ENCODE results near the gene CNKSR3. TPM values are rescaled to one million over a fixed set of nuclear protein-coding genes. Genes with fewer than 3 reads are reported as not detected.

Gene CNKSR3
- total and polyA plus RNA-seq, 2 of the 8 experiments (the other 6 are each of a cell fraction or from before 2014, with no cell fraction given): 1.2 to 6.2 TPM

DNA sequence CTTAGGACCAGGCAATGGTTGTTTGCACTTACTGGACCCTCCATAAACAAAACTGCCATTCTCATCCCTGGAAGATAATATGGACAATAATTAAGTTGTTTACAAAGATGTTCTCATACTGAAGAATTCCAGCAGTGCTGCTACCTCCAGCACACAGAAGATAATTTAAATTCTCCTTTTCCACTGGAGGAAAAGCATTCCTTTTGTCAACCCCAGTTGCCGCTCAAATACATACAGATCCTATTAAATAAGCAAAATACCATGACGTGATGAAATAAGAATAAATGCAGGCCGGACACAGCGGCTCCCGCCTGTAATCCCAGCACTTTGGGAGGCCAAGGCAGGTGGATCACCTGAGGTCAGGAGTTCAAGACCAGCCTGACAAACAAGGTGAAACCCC, 99.4 kb downstream of the CNKSR3 start (continued):
- TF ChIP-seq ATF2 (IDR thresholded peaks at IDR 0.05; ENCODE audit: low read length): no peak
- TF ChIP-seq SP1 (IDR thresholded peaks at IDR 0.05; ENCODE audit: low read depth, low read length): no peak
- TF ChIP-seq TAF7 (optimal IDR thresholded peaks at IDR 0.05; ENCODE audit: borderline replicate concordance, low read depth, low read length): no peak
- no peak for TF ChIP-seq KDM4A (IDR thresholded peaks at IDR 0.05; ENCODE audit: low read depth, low read length, severe bottlenecking)
- TF ChIP-seq, protein P1, sequence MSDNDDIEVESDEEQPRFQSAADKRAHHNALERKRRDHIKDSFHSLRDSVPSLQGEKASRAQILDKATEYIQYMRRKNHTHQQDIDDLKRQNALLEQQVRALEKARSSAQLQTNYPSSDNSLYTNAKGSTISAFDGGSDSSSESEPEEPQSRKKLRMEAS (IDR thresholded peaks at IDR 0.05): no peak
